Loucy (cell line): ENCODE measurements around the gene NRCAM.

ENCODE experiments used
- H2AFZ ChIP-seq: fragments of 200-600 bp; sonication (generic); 2 replicates; pipeline ENCODE4 v1.6.0; 2016; ENCODE audit warnings: antibody characterized with exemption, mild to moderate bottlenecking, low read length, moderate library complexity
- H3F3A ChIP-seq: fragments of 200-600 bp; 2 replicates; pipeline ENCODE4 v1.6.0; 2016; ENCODE audit warnings: antibody characterized with exemption, low read depth, mild to moderate bottlenecking
- H3K27me3 ChIP-seq: fragments of 200-600 bp; sonication (generic); 2 replicates; pipeline ENCODE4 v1.6.1; 2014; ENCODE audit warnings: low read length, mild to moderate bottlenecking; ENCODE audit not compliant: insufficient read depth, poor library complexity, severe bottlenecking
- H3K36me3 ChIP-seq: fragments of 200-600 bp; sonication (generic); 2 replicates; pipeline ENCODE4 v1.6.1; 2016; ENCODE audit warnings: low read length; ENCODE audit not compliant: insufficient read depth
- H3K4me1 ChIP-seq: fragments of 200-600 bp; sonication (generic); 2 replicates; pipeline ENCODE4 v1.5.1; 2014; ENCODE audit warnings: low read length, mild to moderate bottlenecking; ENCODE audit not compliant: insufficient read depth, poor library complexity, severe bottlenecking
- H3K4me2 ChIP-seq: fragments of 200-600 bp; sonication (generic); 2 replicates; pipeline ENCODE4 v1.6.0; 2014; ENCODE audit warnings: antibody characterized with exemption, low read length, low read depth, mild to moderate bottlenecking; ENCODE audit not compliant: poor library complexity, severe bottlenecking
- H3K4me3 ChIP-seq: fragments of 200-600 bp; sonication (generic); 2 replicates; pipeline ENCODE4 v1.5.1; 2014; ENCODE audit warnings: low read length, mild to moderate bottlenecking, mixed read lengths; ENCODE audit not compliant: poor library complexity, severe bottlenecking
- H3K79me2 ChIP-seq: fragments of 200-600 bp; sonication (generic); 2 replicates; pipeline ENCODE4 v1.6.1; 2014; ENCODE audit warnings: low read length; ENCODE audit not compliant: insufficient read depth
- H3K9ac ChIP-seq: fragments of 200-600 bp; sonication (generic); 2 replicates; pipeline ENCODE4 v1.6.0; 2014; ENCODE audit warnings: mild to moderate bottlenecking, low read depth, low read length, moderate library complexity; ENCODE audit not compliant: poor library complexity, severe bottlenecking
- H3K9me2 ChIP-seq: fragments of 200-600 bp; sonication (generic); replicated peaks from 2 replicates; pipeline ENCODE4 v1.6.1; 2016; ENCODE audit warnings: low read depth, low read length, mixed read lengths
- H3K9me3 ChIP-seq: fragments of 200-600 bp; sonication (generic); 2 replicates; pipeline ENCODE4 v1.6.1; 2014; ENCODE audit warnings: mild to moderate bottlenecking, antibody characterized with exemption, low read length, low read depth; ENCODE audit not compliant: insufficient read depth
- H4K20me1 ChIP-seq: fragments of 200-600 bp; sonication (generic); 2 replicates; pipeline ENCODE4 v1.6.0; 2014; ENCODE audit warnings: antibody characterized with exemption, low read length, mild to moderate bottlenecking; ENCODE audit not compliant: insufficient read depth, poor library complexity, severe bottlenecking
- CTCF ChIP-seq: fragments of 200-600 bp; sonication (generic); conservative IDR thresholded peaks from 2 replicates; pipeline ENCODE4 v1.5.1; 2014; ENCODE audit warnings: mild to moderate bottlenecking, antibody characterized with exemption, low read length
- EZH2phosphoT487 ChIP-seq: fragments of 200-600 bp; IDR thresholded peaks from 2 replicates; pipeline ENCODE4 v1.6.1; 2018; ENCODE audit warnings: antibody characterized with exemption, mild to moderate bottlenecking, moderate library complexity, borderline replicate concordance

The NRCAM gene

GRCh38 chr7:108120933-108121332 is 335.3 kb downstream of the NRCAM start:
- Histone ChIP-seq H3K9me3 (no peaks in the 10 kb centered on the region), H3K4me1 (no peaks in the 10 kb centered on the region), H3K79me2 (no peaks in the 10 kb centered on the region), H3F3A (no peaks in the 10 kb centered on the region), H3K27me3 (no peaks in the 10 kb centered on the region), H2AFZ (no peak overlapping the region), H3K4me3 (no peak overlapping the region), H3K36me3 (no peaks in the 10 kb centered on the region), H3K9ac (no peak overlapping the region), H3K9me2 (no peaks in the 10 kb centered on the region), H4K20me1 (no peaks in the 10 kb centered on the region), H3K4me2 (no peak overlapping the region)
- TF ChIP-seq CTCF (no peak), EZH2phosphoT487 (no peak)

- H3K27me3 ChIP-seq: no peaks in the 10 kb centered on the region
- H3K4me1 ChIP-seq: no peaks in the 10 kb centered on the region
- H3K4me2 ChIP-seq: no peak overlapping the region
- H3K9me2 ChIP-seq: no peaks in the 10 kb centered on the region
- no peak overlapping the region for H3K4me3 ChIP-seq
- H3F3A ChIP-seq: no peaks in the 10 kb centered on the region
- no peaks in the 10 kb centered on the region for H4K20me1 ChIP-seq
- no peaks in the 10 kb centered on the region for H3K79me2 ChIP-seq
- no peak for TF ChIP-seq CTCF
- TF ChIP-seq EZH2phosphoT487: no peak
- no peak overlapping the region for H2AFZ ChIP-seq
- no peaks in the 10 kb centered on the region for H3K9me3 ChIP-seq
- no peaks in the 10 kb centered on the region for H3K36me3 ChIP-seq
- no peak overlapping the region for H3K9ac ChIP-seq
Observed at GRCh38 chr7:108120196-108120595, 336.0 kb downstream of the NRCAM start.

- Histone ChIP-seq H3K4me3 (no peak overlapping the region), H3K27me3 (no peaks in the 10 kb centered on the region), H3K9me2 (no peaks in the 10 kb centered on the region), H4K20me1 (no peaks in the 10 kb centered on the region), H3K79me2 (no peaks in the 10 kb centered on the region), H3K9ac (no peak overlapping the region), H3K36me3 (no peaks in the 10 kb centered on the region), H3K9me3 (no peaks in the 10 kb centered on the region), H3K4me2 (no peak overlapping the region), H2AFZ (no peak overlapping the region), H3F3A (no peaks in the 10 kb centered on the region), H3K4me1 (no peaks in the 10 kb centered on the region)
- TF ChIP-seq EZH2phosphoT487 (no peak), CTCF (no peak)
Observed at GRCh38 chr7:108118959-108119358, 337.3 kb downstream of the NRCAM start.
